Left lung (tissue), 10 donors: ENCODE measurements around the gene CTAGE4. TPM values are rescaled to one million over a fixed set of nuclear protein-coding genes. Genes with fewer than 3 reads are reported as not detected.
"Not testable (repeated sequence)": the region's sequence is repeated elsewhere in the genome, so short reads cannot be mapped to it uniquely, and the experiment has no call there.

ENCODE experiments used
- ATAC-seq: fragments of 200-7000 bp; cut with Tn5 transposase; one replicate; pipeline ENCODE4 v1.9.1; 2020; ENCODE audit warnings: moderate library complexity
- DNase-seq, 4 donors: peaks; one replicate each; pipeline ENCODE4 v3.0.0-alpha.2; 2013 to 2020
- H3K27ac ChIP-seq, 2 donors: fragments of 200-600 bp; sonication (generic) in 1 of 2; one replicate each; pipeline versions ENCODE4 v1.5.0 to v1.8.0; 2020 to 2021
- H3K27me3 ChIP-seq, 2 donors: fragments of 200-600 bp; sonication (generic) in 1 of 2; one replicate each; pipeline versions ENCODE4 v1.5.0 to v1.8.0; 2020 to 2021
- H3K36me3 ChIP-seq, 2 donors: fragments of 200-600 bp; sonication (generic) in 1 of 2; one replicate each; pipeline versions ENCODE4 v1.5.0 to v1.8.0; 2020 to 2021
- H3K4me1 ChIP-seq, 2 donors: fragments of 200-600 bp; one replicate each; pipeline ENCODE4 v1.8.0; 2021
- H3K4me3 ChIP-seq, 2 donors: fragments of 200-600 bp; sonication (generic) in 1 of 2; one replicate each; pipeline versions ENCODE4 v1.5.0 to v1.8.0; 2020 to 2021; ENCODE audit warnings: mild to moderate bottlenecking in 1 of 2
- H3K9me3 ChIP-seq, 2 donors: fragments of 200-600 bp; sonication (generic) in 1 of 2; one replicate each; pipeline versions ENCODE4 v1.5.0 to v1.8.0; 2020 to 2021
- intact Hi-C, 2 donors: fragments of 100-400 bp; cut with DNase I; formaldehyde crosslinking; loops; one replicate each; pipeline versions ENCODE4 v1.11.2 to v1.14.2; 2022
- polyA plus RNA-seq, 6 donors: library from polyadenylated mRNA; unstranded; fragments of 120-200 nt; gene quantifications; one replicate each; pipeline ENCODE4 v1.2.1, GENCODE V29; 2013; ENCODE audit not compliant: insufficient read length in 6 of 6
- total RNA-seq, 2 donors: library from RNA; stranded (reverse); fragmentation: NEBNext Ultra II Directional; extraction: Animal tissue kit (Norgen Biotek cat#: 25700); gene quantifications; one replicate each; pipeline ENCODE4 v1.2.1, GENCODE V29; 2021
- TF ChIP-seq, protein P1 (sequence below), 2 donors: fragments of 200-600 bp; sonication (generic) in 1 of 2; IDR thresholded peaks; one replicate each; pipeline versions ENCODE4 v1.5.0 to v1.8.0; 2021; ENCODE audit warnings: antibody characterized with exemption in 2 of 2
- donor health status: DM: no; HTN: yes; CAD: no.
- donor health status: DM: no; HTN: no; CAD: no.

Gene CTAGE4
- total and polyA plus RNA-seq, 8 donors = 1.7 to 19.5 (median 5.5) TPM

- DNase-seq (no peak), ATAC-seq (no peak)
- no peak overlapping the region for H3K27ac ChIP-seq
- intact Hi-C loops = no loop called here
- H3K4me1 ChIP-seq = no peaks in the 10 kb centered on the region
- TF ChIP-seq, protein P1, sequence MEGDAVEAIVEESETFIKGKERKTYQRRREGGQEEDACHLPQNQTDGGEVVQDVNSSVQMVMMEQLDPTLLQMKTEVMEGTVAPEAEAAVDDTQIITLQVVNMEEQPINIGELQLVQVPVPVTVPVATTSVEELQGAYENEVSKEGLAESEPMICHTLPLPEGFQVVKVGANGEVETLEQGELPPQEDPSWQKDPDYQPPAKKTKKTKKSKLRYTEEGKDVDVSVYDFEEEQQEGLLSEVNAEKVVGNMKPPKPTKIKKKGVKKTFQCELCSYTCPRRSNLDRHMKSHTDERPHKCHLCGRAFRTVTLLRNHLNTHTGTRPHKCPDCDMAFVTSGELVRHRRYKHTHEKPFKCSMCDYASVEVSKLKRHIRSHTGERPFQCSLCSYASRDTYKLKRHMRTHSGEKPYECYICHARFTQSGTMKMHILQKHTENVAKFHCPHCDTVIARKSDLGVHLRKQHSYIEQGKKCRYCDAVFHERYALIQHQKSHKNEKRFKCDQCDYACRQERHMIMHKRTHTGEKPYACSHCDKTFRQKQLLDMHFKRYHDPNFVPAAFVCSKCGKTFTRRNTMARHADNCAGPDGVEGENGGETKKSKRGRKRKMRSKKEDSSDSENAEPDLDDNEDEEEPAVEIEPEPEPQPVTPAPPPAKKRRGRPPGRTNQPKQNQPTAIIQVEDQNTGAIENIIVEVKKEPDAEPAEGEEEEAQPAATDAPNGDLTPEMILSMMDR (IDR thresholded peaks at IDR 0.05) = no peak
- H3K9me3 ChIP-seq = peaks cover 0 to 51% of the 10 kb centered on the region in 2 donors
- H3K36me3 ChIP-seq = no peaks in the 10 kb centered on the region
- H3K27me3 ChIP-seq = no peaks in the 10 kb centered on the region
- H3K4me3 ChIP-seq = no peak overlapping the region
Observed at GRCh38 chr7:144148224-144148827, 34.9 kb upstream of the CTAGE4 start.

DNA sequence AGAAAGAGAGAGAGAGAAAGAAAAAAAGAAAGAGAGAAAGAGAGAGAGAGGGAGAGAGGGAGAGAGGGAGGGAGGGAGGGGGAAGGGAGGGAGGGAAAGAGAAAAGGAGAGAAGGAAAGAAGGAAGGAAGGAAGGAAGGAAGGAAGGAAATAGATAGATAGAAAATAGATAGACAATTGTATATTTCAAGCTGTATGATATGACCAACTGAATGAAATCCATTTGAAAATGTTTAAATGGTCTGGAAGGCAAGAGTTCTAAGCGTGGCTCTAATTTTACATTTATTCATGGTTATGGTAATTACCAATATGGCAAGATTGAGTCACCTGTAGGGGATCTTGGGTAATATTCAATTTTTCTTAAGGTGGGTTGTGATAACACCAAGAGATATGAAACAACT, 24.4 kb upstream of the CTAGE4 start:
- ATAC-seq = no peak
- no peaks in the 10 kb centered on the region for H3K36me3 ChIP-seq
- H3K4me1 ChIP-seq = no peaks in the 10 kb centered on the region
- DNase-seq = no peak
- H3K27me3 ChIP-seq = no peaks in the 10 kb centered on the region
- intact Hi-C loops = no loop called here
- H3K27ac ChIP-seq = no peak overlapping the region
- H3K9me3 ChIP-seq = no peaks in the 10 kb centered on the region
- TF ChIP-seq, protein P1 (IDR thresholded peaks at IDR 0.05) = no peak
- H3K4me3 ChIP-seq = no peak overlapping the region

DNA sequence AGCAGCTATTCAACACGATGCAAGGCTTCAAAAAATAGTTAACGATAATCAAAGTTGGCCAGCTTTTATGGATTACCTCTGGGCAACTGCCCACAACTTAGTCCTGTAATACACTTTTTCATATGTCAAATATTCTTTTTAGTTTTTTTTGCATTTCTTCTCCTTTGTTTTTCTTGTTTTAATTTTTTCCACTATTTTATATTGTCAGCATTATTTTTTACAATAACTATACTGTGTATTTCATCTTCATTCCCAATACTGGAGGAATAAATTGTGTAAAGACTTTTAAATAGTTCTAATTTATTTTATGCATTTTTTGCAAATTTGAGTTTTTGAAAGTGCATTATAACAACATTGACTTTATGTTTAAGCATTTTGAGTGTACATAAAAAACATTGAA, 18.5 kb upstream of the CTAGE4 start:
- DNase-seq = no peak
- TF ChIP-seq, protein P1 (IDR thresholded peaks at IDR 0.05) = no peak
- intact Hi-C loops = no loop called here
- no peak for ATAC-seq
- no peaks in the 10 kb centered on the region for H3K9me3 ChIP-seq
- no peaks in the 10 kb centered on the region for H3K4me1 ChIP-seq
- H3K27ac ChIP-seq = no peak overlapping the region
- no peak overlapping the region for H3K4me3 ChIP-seq
- H3K36me3 ChIP-seq = no peaks in the 10 kb centered on the region
- H3K27me3 ChIP-seq = no peaks in the 10 kb centered on the region

GRCh38 chr7:144171594-144172350, 11.5 kb upstream of the CTAGE4 start:
- H3K27me3 ChIP-seq, intact Hi-C loops, H3K27ac ChIP-seq, H3K4me3 ChIP-seq, H3K36me3 ChIP-seq, H3K4me1 ChIP-seq, DNase-seq, ATAC-seq, H3K9me3 ChIP-seq: not testable (repeated sequence)

DNA sequence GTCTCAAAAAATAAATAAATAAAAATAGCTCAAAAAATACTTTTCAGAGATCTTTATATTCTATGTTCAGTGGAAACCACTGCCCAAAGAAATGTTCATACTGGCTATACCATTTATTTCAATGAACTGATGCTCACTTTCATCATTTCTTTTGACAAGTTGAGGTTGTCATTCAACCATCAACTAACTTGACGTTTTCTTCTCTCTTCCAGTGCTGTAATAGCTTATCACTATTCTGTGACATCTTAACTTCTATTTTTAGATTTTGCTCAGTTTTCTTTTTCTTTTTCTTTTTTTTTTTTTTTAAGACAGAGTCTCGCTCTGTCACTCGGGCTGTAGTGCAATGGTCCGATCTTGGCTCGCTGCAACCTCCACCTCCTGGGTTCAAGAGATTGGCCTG, 8.7 kb upstream of the CTAGE4 start:
- H3K27ac ChIP-seq = no peak overlapping the region
- no peak overlapping the region for H3K4me3 ChIP-seq
- H3K36me3 ChIP-seq = no peaks in the 10 kb centered on the region
- intact Hi-C loops = no loop called here
- no peaks in the 10 kb centered on the region for H3K9me3 ChIP-seq
- TF ChIP-seq, protein P1 (IDR thresholded peaks at IDR 0.05) = no peak
- H3K4me1 ChIP-seq = no peaks in the 10 kb centered on the region
- H3K27me3 ChIP-seq = no peaks in the 10 kb centered on the region
- ATAC-seq (no peak), DNase-seq (peak in 1 of 4 donors; percentile 8)
